ENCODE data around the gene TOMM6.
"Not testable (repeated sequence)": the region's sequence is repeated elsewhere in the genome, so short reads cannot be mapped to it uniquely, and the experiment has no call there.

TOMM6 gene

DNA sequence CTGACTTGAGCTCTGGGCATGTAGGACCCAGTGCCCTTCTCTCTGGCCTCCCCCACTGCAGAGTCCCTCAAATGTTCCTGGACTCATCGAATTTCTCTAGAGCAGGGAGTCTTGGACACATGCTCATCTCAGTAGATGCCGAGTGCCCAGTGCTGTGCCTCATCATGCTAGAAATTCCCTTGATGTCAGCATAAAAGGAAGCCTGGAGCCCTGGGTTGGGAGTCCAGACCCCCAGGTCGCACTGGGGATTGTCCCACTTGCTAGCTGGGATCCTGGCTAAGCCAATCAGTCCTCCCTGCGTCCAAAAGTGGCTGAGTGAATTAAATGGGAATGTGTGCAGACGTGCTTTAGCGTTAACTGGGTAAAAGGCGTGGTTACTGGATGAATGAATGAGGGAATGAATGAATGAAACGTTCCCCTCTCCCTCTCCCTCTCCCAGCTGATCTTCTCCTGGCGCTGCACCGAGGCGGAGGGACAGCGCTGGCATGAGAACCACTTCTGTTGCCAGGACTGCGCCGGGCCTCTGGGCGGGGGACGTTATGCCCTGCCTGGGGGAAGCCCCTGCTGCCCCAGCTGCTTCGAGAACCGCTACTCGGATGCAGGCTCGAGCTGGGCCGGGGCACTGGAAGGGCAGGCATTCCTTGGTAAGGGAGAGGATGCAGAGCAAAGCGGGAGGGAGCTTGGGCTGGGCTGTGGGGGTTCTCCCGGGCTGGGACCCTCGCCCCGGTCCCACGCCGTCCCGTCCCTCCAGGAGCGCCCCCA is 1.6 kb upstream of the TOMM6 start:
- DNase-seq (ENCODE audit: low spot score), result peak; percentile 30

DNA sequence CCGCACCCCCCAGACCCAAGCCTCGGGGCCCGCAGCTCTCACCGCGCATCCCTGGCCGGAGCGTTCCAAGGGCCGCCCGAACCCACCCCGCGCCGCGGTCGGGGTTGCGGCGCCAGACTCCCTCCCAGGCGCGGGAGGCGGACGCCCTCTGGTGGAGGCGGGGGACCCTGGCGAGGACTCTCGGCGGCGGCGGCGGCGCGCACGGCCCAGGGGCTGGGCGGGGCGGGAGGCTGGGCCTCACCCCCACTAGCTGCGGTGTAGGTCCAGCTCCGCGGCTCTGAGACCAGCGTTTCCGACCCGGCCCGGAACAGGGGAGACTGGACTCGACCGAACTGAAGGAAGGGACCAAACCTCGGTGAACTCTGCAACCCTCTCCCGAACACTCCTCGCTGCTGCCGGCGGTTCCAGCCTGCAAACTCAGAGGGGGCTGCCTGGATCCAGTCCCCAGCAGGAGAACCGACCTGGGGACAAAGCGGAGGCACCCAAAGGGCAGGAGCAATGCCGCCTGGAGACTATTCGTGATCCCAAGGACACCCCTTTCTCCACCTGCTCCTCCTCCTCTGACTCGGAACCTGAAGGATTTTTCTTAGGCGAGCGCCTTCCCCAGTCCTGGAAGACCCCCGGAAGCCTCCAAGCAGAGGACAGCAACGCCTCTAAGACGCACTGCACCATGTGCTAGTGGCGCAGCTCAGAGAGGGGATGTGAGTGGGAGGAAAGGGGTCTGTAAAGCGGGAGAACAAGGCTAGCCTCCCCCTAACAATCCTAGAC is 859 bp upstream of the TOMM6 start:
- peak; percentile 82 for DNase-seq (ENCODE audit: low spot score)

DNA sequence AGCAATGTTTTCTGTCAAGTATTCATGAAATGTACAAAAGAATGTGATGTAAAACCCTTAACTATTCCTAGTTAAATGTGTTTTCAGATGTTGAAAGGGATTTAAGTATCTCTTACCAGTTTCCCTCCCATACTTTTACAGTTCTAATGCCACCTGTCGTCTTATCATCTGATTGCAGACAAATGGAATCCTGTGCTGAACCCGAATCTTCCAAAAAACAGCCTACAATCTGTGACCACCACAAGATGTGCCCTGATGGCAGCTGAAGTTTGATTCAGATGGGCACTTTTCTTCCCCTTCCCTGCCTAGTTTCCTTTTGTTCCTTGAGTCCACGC is 1.9 kb downstream of the TOMM6 start:
- DNase-seq (ENCODE audit: low spot score), result no peak

DNA sequence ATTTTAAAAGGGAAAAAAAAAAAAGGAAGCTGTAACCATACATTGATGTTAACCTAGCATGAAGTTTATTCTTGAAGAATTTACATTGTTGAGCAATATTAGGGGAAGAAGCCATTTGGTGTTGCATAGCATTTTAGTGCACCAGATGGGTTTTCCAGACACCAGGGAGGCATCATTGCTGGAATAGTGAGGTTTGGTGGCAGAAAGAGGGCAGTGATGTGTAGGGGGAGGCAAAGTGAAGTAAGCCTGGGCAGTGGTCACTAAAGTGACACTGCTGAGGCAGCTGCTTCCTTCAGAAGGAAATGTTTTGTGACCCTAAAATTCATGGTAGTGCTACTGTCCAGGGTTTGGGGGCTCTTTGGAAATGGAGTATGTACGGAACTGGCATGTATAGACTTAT is 2.6 kb downstream of the TOMM6 start:
- no peak for DNase-seq (ENCODE audit: low spot score)

DNA sequence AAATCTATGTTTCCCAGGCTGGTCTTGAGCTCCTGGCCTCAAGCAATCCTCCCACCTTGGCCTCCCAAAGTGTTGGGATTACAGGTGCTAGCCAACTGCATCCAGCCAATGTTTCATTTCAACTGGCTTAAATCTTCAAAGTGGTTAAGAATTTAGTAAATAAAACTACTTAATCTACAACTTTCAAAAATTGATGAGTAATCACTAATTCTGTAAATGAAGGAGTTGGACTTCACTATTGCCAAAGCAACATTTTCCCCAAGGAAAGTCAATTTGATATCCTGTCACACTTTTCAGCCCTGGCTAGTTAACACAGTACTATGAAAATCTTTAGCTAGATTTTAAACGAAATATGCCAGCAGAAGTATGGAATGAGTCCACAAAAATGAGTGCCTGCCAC is 3.8 kb downstream of the TOMM6 start:
- DNase-seq (ENCODE audit: low spot score), result no peak

DNA sequence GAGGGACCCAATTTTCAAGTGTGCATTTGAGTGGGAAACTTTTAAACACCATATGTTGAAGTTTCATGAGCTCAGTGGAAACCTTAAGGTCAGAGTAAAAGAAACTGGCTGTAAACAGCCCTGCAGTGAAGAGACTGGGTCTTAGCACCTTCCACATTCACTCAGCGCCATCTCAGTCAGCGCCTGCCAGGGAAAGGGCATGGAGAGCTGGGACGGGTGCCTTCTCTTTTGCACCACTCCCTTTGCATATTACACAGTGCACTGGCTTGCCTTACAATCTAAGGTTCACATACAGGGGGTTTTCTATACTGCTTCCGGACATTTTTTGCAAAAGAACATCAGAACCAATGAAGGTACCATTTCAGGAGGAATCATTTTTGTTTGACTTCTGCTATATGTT is 4.5 kb downstream of the TOMM6 start:
- no peak for DNase-seq (ENCODE audit: low spot score)

DNA sequence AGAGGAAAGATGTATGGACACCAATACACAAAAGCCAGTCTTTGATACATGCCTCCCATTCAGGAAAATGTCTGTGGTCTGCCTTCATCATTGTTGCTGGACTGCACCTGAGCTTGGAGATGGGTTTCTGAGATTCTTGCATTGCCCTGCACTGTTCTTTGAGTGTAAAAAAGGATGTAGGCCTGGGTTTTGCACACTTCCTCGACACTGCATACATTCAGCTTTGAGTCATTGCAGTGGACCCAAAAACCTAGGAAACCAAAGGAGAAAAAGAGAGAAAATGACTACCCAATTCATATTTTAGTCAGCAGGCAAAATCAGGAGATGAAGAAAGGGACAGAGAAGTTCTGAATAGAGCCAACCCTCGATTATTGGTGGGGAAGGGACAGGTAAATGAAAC is 9.0 kb downstream of the TOMM6 start:
- no peak for DNase-seq (ENCODE audit: low spot score)

DNA sequence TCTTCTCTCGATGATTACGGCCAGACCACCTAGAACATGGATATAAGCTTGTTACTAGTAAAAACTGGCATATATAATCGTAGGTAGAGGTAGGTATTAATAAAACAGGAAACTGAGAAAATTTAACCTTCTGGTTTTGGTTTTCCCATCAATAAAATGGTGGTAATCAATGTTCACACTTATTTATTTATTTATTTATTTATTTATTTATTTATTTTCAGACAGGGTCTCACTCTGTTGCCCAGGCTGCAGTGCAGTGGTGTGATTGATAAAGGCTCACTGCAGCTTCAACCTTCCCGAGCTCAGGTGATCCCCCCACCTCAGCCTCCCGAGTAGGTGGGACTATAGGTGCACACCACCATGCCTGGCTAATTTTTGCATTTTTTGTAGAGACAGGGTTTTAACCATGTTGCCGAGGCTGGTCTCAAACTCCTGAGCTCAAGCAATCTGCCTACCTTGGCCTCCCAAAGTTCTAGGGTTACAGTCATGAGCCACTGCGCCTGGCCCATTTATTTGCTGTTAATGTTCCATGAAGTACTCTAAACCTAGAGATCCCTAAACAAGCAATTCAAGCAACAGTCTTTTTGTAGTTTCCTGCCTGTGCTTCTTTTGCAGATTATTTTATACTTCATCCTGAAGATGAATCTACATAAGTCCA is 11.5 kb downstream of the TOMM6 start:
- no peak for DNase-seq (ENCODE audit: low spot score)

DNA sequence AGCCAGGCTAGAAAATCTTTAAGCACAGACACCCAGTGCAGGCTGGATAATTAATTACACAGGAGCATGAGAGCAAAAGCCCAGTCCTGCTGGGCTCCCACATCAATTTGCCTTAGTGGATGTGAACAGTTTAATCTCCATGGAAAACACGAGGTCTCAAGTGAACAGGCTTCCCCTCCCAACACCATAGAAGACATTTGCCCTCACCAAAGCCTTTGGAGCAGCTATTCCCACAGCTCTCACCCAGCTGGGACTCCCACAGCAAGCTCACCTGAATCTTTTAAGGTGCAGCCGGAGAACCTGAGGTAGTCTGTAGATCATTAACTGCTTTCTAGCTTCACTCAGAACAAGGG is 12.0 kb downstream of the TOMM6 start:
- DNase-seq (ENCODE audit: low spot score), result no peak

DNA sequence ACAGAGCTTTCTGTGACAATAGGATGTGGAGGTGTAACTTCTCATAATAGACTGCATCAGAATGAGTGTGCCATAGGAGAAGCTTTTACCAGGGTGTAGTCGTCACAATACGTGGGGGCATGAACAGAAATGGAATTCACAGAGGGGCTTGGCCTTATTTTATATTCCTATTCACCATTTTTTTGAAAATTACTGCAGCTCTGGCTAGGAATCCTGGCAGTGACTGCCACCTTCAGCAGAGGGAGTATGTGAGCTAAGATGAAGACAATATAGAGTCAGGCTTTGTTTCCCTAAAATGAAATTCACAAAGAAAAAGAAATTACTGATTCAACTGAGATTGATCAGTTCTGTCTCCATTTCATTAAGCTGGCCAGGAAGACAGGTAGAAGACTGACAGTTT is 13.9 kb downstream of the TOMM6 start:
- peak; percentile 54 for DNase-seq (ENCODE audit: low spot score)

DNA sequence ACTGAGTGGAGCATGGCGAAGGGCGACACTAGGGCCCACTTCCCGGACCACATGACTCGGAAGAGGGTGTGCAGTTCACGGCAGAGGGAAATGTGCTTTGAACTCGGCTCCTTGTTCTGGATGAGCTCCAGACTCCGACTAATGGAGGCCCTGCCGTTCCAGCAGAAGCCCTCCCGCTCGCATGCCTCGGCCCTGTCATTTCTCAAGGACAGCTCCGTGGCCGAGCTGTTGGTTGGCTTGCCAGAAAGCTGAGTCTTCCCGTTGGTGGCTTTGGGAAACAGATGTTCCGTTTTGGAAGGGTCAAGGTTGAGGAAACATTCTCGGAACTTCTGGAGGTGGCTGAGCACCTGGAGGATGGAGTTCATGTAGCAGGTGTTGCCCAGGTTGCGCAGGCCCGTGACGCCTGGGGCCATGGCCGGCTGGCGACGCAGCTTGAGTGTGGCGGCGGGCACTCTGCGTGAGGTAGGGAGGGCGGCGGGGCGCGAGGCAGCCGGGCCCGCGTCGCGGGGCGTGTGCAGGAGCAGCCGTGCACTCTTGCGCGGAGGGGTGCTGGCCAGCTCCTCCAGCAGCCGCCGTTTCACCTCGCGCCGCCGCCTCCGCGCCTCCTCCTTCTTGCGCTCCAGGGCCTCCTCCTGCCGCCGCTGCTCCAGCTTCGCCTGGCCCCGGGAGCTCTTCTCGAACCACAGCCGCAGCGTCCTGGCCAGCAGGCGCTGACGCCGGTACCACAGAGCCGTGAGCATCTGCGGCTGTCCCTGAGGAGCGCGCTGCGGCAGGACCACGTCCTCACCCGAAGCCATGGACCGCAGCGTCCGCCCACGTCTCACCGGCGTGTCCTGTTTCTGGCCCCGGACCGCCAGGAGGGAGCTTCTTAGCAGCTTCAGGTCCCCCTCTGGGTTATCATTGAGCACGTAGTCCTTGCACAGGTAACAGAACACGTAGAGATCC is 18.6 kb downstream of the TOMM6 start:
- no peak for DNase-seq (ENCODE audit: low spot score)

DNA sequence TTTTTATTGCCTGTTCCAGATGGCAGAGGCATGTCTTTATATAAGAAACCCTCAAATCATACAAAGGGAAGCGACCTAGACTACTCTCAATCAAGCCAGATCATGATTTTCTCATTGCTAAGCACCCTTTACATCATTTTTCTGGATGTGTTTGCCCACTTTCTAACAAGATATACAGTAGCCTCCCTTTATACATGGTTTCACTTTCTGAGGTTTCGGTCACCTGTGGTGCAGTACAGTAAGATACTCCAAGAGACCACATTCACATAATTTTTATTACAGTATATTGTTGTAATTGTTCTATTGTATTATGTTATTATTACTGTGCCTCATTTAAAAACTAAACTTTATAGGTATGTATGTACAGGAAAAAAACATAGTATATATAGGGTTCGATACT is 23.6 kb downstream of the TOMM6 start:
- no peak for DNase-seq (ENCODE audit: low spot score)

DNA sequence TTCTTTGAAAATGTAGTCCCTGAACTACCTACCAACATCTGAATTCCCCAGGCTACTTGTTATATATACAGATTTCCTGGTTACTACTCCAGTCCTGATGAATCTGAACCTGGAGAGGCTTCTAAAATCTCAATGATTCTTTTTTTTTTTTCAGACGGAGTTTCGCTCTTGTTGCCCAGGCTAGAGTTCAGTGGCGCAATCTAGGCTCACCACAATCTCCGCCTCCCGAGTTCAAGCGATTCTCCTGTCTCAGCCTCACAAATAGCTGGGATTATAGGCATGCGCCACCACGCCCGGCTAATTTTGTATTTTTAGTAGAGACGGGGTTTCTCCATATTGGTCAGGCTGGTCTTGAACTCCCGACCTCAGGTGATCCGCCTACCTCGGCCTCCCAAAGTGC is 24.5 kb downstream of the TOMM6 start:
- not testable (repeated sequence) for DNase-seq (ENCODE audit: low spot score)

DNA sequence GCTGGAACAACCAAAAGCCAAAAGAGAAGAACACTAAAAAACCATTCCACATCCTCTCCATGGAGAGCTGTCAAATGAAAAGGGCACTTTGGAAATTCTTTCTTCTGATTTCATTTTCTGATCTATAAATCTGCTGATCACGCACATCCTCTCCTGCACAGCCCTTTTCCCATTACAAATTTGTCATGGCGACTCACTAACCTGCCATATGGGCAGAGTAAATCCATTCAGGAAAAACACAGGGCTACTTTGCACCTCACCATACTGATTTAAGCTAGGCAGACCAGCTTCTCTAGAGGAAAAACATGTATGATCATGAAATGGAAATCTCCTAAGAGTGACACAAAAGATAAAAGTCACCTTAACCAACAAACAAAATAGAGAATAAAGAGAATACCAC is 26.0 kb downstream of the TOMM6 start:
- no peak for DNase-seq (ENCODE audit: low spot score)

DNA sequence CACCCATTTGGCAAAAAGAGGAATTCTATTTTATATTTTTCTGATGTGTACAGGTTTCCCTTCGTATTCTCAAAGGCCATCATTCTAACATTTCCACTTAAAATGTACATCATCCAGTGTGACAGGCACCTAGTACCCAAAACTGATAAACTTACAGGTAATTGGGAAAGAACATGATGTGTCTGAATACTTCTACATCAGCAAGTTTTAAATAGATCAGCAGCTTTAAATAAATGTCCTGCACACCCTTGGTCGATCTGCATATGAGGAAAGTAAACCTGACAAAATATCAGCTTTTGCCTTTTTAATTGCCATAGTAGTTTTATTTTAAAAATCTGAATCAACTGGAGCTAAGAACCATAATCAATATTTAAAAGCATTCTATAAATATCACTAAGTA is 26.5 kb downstream of the TOMM6 start:
- DNase-seq (ENCODE audit: low spot score), result no peak

DNA sequence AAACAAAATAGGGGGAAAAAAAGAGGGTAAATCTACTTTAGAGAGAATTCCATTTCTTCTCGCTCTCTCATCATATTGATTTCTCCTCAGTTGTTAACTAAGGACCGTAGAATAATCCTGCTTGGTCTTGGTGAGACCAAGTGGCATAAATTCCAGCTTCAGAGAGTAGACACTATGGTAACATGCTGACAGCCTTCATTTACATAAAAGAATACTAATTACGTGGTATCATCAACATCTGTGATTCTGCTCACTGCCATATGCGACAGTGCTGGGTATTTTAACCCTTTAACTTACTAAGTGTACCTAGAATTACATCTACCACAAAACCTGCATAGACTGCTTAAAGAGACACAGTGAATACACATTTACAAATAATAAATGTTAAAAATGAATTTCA is 27.1 kb downstream of the TOMM6 start:
- DNase-seq (ENCODE audit: low spot score), result no peak

DNA sequence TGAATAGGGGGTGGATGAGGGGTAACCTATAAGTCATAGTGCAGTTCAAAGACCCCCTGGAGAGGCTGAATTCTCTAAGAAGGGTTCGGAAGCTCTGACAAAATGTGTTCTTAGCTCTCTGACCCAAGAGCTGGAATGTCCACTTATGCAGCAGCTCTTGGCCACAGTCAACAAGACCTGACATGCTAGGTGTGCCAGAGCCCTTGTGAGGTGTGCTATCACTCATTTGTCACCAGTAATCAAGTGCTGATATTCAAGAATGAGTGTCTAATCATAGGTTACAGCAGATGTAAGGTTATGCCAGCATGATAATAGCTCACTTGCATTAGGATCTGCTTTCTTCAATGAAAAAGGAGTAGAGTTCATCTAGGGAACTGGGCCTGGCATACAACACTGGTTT is 28.1 kb downstream of the TOMM6 start:
- no peak for DNase-seq (ENCODE audit: low spot score)

DNA sequence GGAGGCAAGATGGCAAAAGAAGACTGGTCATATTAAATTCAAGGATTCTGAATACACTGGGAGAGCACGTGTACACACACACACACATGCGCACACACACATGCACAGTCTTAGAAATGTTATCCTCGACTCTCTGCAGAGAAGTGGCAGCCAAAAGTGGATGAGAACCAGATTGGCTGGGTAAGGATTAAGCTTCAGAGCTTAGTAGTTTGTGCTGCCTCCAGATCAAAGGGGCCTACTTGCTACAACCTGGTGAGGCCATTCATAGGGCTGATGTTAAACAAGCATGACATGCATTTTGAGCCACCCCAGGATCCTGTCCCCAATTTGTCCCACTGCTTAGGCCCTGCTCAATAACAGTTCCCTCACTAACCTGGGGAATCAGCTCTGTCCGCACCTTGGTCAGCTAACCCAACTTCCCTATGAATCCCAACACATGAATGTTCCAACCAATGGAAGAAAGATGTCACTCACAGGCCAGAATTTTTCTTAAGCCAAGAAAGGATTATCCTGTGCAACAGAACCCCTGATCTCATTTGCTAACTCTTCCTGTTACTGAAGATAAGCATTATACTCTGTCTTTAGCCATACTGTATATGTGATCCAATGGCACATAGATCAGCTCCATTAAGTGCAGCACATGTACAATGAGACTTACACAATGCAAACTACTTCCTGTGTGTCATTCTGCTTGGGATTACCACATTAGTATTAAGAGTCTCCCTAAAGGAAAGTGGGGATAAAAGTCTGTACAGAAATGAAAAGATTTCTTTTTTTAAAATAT is 31.0 kb downstream of the TOMM6 start:
- peak; percentile 38 for DNase-seq (ENCODE audit: low spot score)

DNA sequence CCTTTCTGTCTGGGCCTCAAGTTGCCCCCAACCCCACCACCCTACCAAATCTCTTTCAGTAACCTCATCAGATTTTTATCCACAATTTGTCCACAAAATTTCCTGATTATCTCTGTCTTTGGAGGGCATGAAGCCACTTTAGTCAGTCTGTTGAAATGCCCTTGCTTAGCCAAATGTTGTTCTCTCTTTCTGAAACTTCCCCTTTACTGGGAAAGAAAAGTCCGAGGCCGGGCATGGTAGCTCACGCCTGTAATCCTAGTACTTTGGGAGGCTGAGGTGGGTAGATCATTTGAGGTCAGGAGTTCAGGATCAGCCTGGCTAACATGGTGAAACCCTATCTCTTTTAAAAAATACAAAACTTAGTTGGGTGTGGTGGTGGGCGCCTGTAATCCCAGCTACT is 33.8 kb downstream of the TOMM6 start:
- DNase-seq (ENCODE audit: low spot score), result no peak

DNA sequence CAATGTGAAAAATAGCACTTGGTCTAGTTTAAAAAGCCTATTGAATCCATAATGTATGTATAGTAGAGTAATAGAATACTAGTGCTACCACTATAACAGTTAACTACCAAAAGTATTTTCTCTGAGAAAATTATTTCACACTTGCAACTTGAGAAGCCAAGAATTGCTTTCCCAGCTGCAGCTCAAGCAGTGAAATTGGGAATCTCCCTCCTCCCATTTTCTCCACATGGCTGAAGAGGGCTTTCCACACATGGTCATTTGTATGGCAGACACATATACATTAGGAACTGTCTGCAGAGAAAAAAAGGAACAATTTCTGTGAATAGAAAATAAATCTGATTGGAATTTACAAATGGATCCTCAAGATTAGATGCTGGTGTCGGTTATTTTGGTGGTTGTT is 34.5 kb downstream of the TOMM6 start:
- DNase-seq (ENCODE audit: low spot score), result no peak

DNA sequence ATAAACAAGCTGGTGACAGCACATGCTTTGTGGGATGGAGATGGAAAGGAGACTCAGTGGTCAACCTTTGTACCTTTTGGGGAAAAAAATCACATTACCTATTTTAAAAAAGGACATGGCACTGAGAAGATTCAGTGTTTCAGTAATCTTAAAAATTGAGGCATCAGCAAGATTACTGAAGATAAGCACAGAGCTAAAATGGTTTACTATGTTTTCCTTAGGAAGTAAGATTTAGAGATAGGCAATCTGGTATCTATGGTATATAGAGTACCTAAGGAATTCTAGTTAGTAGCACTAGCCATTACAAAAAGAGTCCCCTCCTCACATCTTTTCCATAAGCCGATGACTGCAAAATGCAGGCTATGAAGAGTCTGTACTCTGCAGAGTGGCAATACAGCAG is 35.7 kb downstream of the TOMM6 start:
- no peak for DNase-seq (ENCODE audit: low spot score)
